GM23338 (cell line): ENCODE results near the gene PTPN13. TPM values are rescaled to one million over a fixed set of nuclear protein-coding genes. Genes with fewer than 3 reads are reported as not detected.

Experiments used
- ATAC-seq: fragments of 200-7000 bp; cut with Tn5 transposase; 3 replicates; pipeline ENCODE4 v1.9.1; 2020
- DNase-seq: peaks from one replicate; pipeline ENCODE4 v3.0.0-alpha.2; 2015; ENCODE audit warnings: low spot score
- H2AFZ ChIP-seq: fragments of 200-600 bp; sonication (generic); 2 replicates; pipeline ENCODE4 v1.8.0; 2016; ENCODE audit warnings: antibody characterized with exemption, mild to moderate bottlenecking, moderate library complexity
- H3F3A ChIP-seq: fragments of 200-600 bp; sonication (generic); replicated peaks from 2 replicates; pipeline ENCODE4 v1.8.0; 2017; ENCODE audit warnings: antibody characterized with exemption, mixed run types, low read depth
- H3K27ac ChIP-seq: fragments of 200-600 bp; sonication (generic); 2 replicates; pipeline ENCODE4 v1.6.1; 2016; ENCODE audit warnings: low read depth
- H3K27me3 ChIP-seq: fragments of 200-600 bp; sonication (generic); 2 replicates; pipeline ENCODE4 v1.8.0; 2016; ENCODE audit warnings: mild to moderate bottlenecking, mixed run types, moderate library complexity; ENCODE audit not compliant: insufficient read depth
- H3K36me3 ChIP-seq: fragments of 200-600 bp; sonication (generic); 2 replicates; pipeline ENCODE4 v1.8.0; 2016; ENCODE audit warnings: mild to moderate bottlenecking; ENCODE audit not compliant: insufficient read depth
- H3K4me1 ChIP-seq: fragments of 200-600 bp; sonication (generic); 2 replicates; pipeline ENCODE4 v1.8.0; 2016; ENCODE audit warnings: mild to moderate bottlenecking, moderate library complexity; ENCODE audit not compliant: insufficient read depth
- H3K4me2 ChIP-seq: fragments of 200-600 bp; sonication (generic); 2 replicates; pipeline ENCODE4 v1.7.1; 2017; ENCODE audit warnings: mixed run types
- H3K4me3 ChIP-seq: fragments of 200-600 bp; sonication (generic); 2 replicates; pipeline ENCODE4 v1.6.1; 2016; ENCODE audit warnings: mixed run types
- H3K79me2 ChIP-seq: fragments of 200-600 bp; sonication (generic); replicated peaks from 2 replicates; pipeline ENCODE4 v1.8.0; 2017; ENCODE audit warnings: mild to moderate bottlenecking; ENCODE audit not compliant: insufficient read depth
- H3K9me2 ChIP-seq: fragments of 200-600 bp; sonication (generic); 2 replicates; pipeline ENCODE4 v1.8.0; 2017; ENCODE audit not compliant: insufficient read depth
- H4K20me1 ChIP-seq: fragments of 200-600 bp; sonication (generic); replicated peaks from 2 replicates; pipeline ENCODE4 v1.8.0; 2017; ENCODE audit warnings: mild to moderate bottlenecking; ENCODE audit not compliant: insufficient read depth
- H3K27ac Mint-ChIP-seq: 2 replicates; pipeline ENCODE4 v1.8.0; 2020; ENCODE audit warnings: inconsistent platforms, mild to moderate bottlenecking, moderate library complexity, mixed read lengths
- H3K27me3 Mint-ChIP-seq: 3 replicates; pipeline ENCODE4 v1.8.0; 2022; ENCODE audit warnings: low read depth, mild to moderate bottlenecking, moderate library complexity, mixed read lengths, inconsistent platforms; ENCODE audit not compliant: insufficient read depth, poor library complexity
- H3K36me3 Mint-ChIP-seq: 3 replicates; pipeline ENCODE4 v1.8.0; 2021; ENCODE audit warnings: low read depth, mild to moderate bottlenecking, inconsistent platforms, moderate library complexity, mixed read lengths
- H3K4me1 Mint-ChIP-seq: 3 replicates; pipeline ENCODE4 v1.8.0; 2020; ENCODE audit warnings: mild to moderate bottlenecking, inconsistent platforms, mixed read lengths
- H3K4me3 Mint-ChIP-seq: 3 replicates; pipeline ENCODE4 v1.8.0; 2021; ENCODE audit warnings: moderate library complexity, mild to moderate bottlenecking, inconsistent platforms, mixed read lengths
- H3K9me3 Mint-ChIP-seq: 3 replicates; pipeline ENCODE4 v1.8.0; 2020; ENCODE audit warnings: moderate library complexity, mild to moderate bottlenecking, inconsistent platforms, mixed read lengths
- POLR2AphosphoS5 ChIP-seq: IDR thresholded peaks from 2 replicates; pipeline ENCODE4 v1.6.1; 2016; ENCODE audit warnings: antibody characterized with exemption, low read depth
- REST ChIP-seq: IDR thresholded peaks from one replicate; pipeline ENCODE4 v1.6.1; 2018; ENCODE audit warnings: antibody characterized with exemption; ENCODE audit not compliant: unreplicated experiment
- STAT1 ChIP-seq: IDR thresholded peaks from one replicate; pipeline ENCODE4 v1.6.1; 2016; ENCODE audit warnings: antibody characterized with exemption; ENCODE audit not compliant: unreplicated experiment
- ZNF462 ChIP-seq: fragments of 250-450 bp; sonication (Bioruptor Pico); IDR thresholded peaks from 2 replicates; pipeline ENCODE4 v1.5.0; 2020; ENCODE audit warnings: mild to moderate bottlenecking, moderate library complexity
- polyA plus RNA-seq: library from polyadenylated mRNA; unstranded; fragments of >200 nt; fragmentation: Nextera tagmentation; extraction: Ambion mirVana; gene quantifications from 2 replicates; pipeline ENCODE4 v1.2.1, GENCODE V29; 2016
- total RNA-seq: library from RNA; depleted of rRNA; stranded (reverse); fragments of >200 nt; shearing (Covaris generic); gene quantifications from 2 replicates; pipeline ENCODE4 v1.2.3, GENCODE V29; 2014

Gene PTPN13
- total and polyA plus RNA-seq, 2 experiments from 2014 or later = 12.6 to 49.9 TPM

GRCh38 chr4:86815653-86816052, 221.5 kb downstream of the PTPN13 start (continued):
- no peak for TF ChIP-seq ZNF462 (CRISPR knock-in tag)

GRCh38 chr4:86816501-86817273, 222.6 kb downstream of the PTPN13 start:
- H3K4me1 Mint-ChIP-seq = peaks cover 5% of the 10 kb centered on the region; the same call in 2 of the 3 replicates
- ATAC-seq = no peak
- H3K27ac Mint-ChIP-seq = peak overlapping the region; percentile 18; the same call in 1 of the 2 replicates
- peaks cover 8% of the 10 kb centered on the region; the same call in 2 of the 3 replicates for H3K9me3 Mint-ChIP-seq
- peaks cover 40% of the 10 kb centered on the region for H3K36me3 Mint-ChIP-seq
- no peaks in the 10 kb centered on the region for H3K27me3 ChIP-seq
- no peak overlapping the region for H3K4me3 Mint-ChIP-seq
- H3K4me1 ChIP-seq = 0 out of 2 replicates have a peak, but pooled peaks cover 6% of the 10 kb centered on the region
- DNase-seq = no peak
- H3K4me3 ChIP-seq = no peak overlapping the region
- no peaks in the 10 kb centered on the region for H3F3A ChIP-seq
- H3K27ac ChIP-seq = no peak overlapping the region
- H3K79me2 ChIP-seq = no peaks in the 10 kb centered on the region
- H3K27me3 Mint-ChIP-seq = no peaks in the 10 kb centered on the region
- no peak overlapping the region for H2AFZ ChIP-seq
- no peaks in the 10 kb centered on the region for H4K20me1 ChIP-seq
- H3K4me2 ChIP-seq = no peak overlapping the region
- peaks cover 13% of the 10 kb centered on the region; the same call in 1 of the 2 replicates for H3K36me3 ChIP-seq
- peaks cover 7% of the 10 kb centered on the region; the same call in 1 of the 2 replicates for H3K9me2 ChIP-seq
- no peak for TF ChIP-seq REST
- no peak for TF ChIP-seq STAT1
- no peak for TF ChIP-seq POLR2AphosphoS5
- no peak for TF ChIP-seq ZNF462 (CRISPR knock-in tag)
